ENCODE results near the gene DNM1L. TPM values are rescaled to one million over a fixed set of nuclear protein-coding genes. Genes with fewer than 3 reads are reported as not detected.
"Not testable (repeated sequence)": the region's sequence is repeated elsewhere in the genome, so short reads cannot be mapped to it uniquely, and the experiment has no call there.

Gene DNM1L
- total RNA-seq, 2 donors from 2014 or later: 69.5 to 82.8 TPM

- no peaks in the 10 kb centered on the region for H3K9me3 ChIP-seq (ENCODE audit: control insufficient read depth, low read length, poor library complexity, severe bottlenecking)
- H3K27ac Mint-ChIP-seq: peak overlapping the region; percentile 21
- H3K27me3 Mint-ChIP-seq: no peaks in the 10 kb centered on the region
- no peak for ATAC-seq
- peaks cover 2% of the 10 kb centered on the region for H3K4me1 Mint-ChIP-seq
- no peaks in the 10 kb centered on the region for H3K36me3 Mint-ChIP-seq (ENCODE audit: low read depth)
- no peak overlapping the region for H3K4me3 Mint-ChIP-seq
- no peak for DNase-seq
These were observed 23.8 kb downstream of the DNM1L start for GRCh38 chr12:32702946-32703345.

- Mint-ChIP-seq H3K4me1 (peaks cover 4% of the 10 kb centered on the region), H3K4me3 (no peak overlapping the region), H3K27ac (no peak overlapping the region), H3K36me3 (ENCODE audit: low read depth) (no peaks in the 10 kb centered on the region), H3K27me3 (no peaks in the 10 kb centered on the region)
- no peaks in the 10 kb centered on the region for H3K9me3 ChIP-seq (ENCODE audit: control insufficient read depth, low read length, poor library complexity, severe bottlenecking)
- DNase-seq (no peak), ATAC-seq (no peak)
These were observed 26.7 kb downstream of the DNM1L start for GRCh38 chr12:32705783-32706182.

GRCh38 chr12:32706335-32707024 lies 27.4 kb downstream of the DNM1L start:
- no peak for DNase-seq
- H3K27me3 Mint-ChIP-seq: no peaks in the 10 kb centered on the region
- peaks cover 4% of the 10 kb centered on the region for H3K36me3 Mint-ChIP-seq (ENCODE audit: low read depth)
- no peaks in the 10 kb centered on the region for H3K9me3 ChIP-seq (ENCODE audit: control insufficient read depth, low read length, poor library complexity, severe bottlenecking)
- no peak overlapping the region for H3K4me3 Mint-ChIP-seq
- no peak overlapping the region for H3K27ac Mint-ChIP-seq
- ATAC-seq: no peak
- peaks cover 4% of the 10 kb centered on the region for H3K4me1 Mint-ChIP-seq

GRCh38 chr12:32708926-32709325 lies 29.8 kb downstream of the DNM1L start:
- H3K27ac Mint-ChIP-seq: no peak overlapping the region
- H3K4me3 Mint-ChIP-seq: no peak overlapping the region
- peaks cover 7% of the 10 kb centered on the region for H3K36me3 Mint-ChIP-seq (ENCODE audit: low read depth)
- H3K9me3 ChIP-seq (ENCODE audit: control insufficient read depth, low read length, poor library complexity, severe bottlenecking): no peaks in the 10 kb centered on the region
- DNase-seq (no peak), ATAC-seq (no peak)
- H3K27me3 Mint-ChIP-seq: no peaks in the 10 kb centered on the region
- H3K4me1 Mint-ChIP-seq: peaks cover 4% of the 10 kb centered on the region

- Mint-ChIP-seq H3K27me3 (no peaks in the 10 kb centered on the region), H3K4me1 (peaks cover 2% of the 10 kb centered on the region), H3K36me3 (ENCODE audit: low read depth) (peaks cover 7% of the 10 kb centered on the region), H3K4me3 (no peak overlapping the region), H3K27ac (no peak overlapping the region)
- H3K9me3 ChIP-seq (ENCODE audit: control insufficient read depth, low read length, poor library complexity, severe bottlenecking): no peaks in the 10 kb centered on the region
- no peak for DNase-seq
- no peak for ATAC-seq
These were observed 35.7 kb downstream of the DNM1L start for GRCh38 chr12:32714772-32715171.

GRCh38 chr12:32718926-32719325 lies 39.8 kb downstream of the DNM1L start:
- H3K36me3 Mint-ChIP-seq (ENCODE audit: low read depth): no peaks in the 10 kb centered on the region
- DNase-seq (no peak), ATAC-seq (no peak)
- no peaks in the 10 kb centered on the region for H3K27me3 Mint-ChIP-seq
- H3K27ac Mint-ChIP-seq: no peak overlapping the region
- no peaks in the 10 kb centered on the region for H3K9me3 ChIP-seq (ENCODE audit: control insufficient read depth, low read length, poor library complexity, severe bottlenecking)
- no peaks in the 10 kb centered on the region for H3K4me1 Mint-ChIP-seq
- no peak overlapping the region for H3K4me3 Mint-ChIP-seq

- H3K36me3 Mint-ChIP-seq (ENCODE audit: low read depth); DNase-seq; H3K27ac Mint-ChIP-seq; H3K4me1 Mint-ChIP-seq; H3K4me3 Mint-ChIP-seq; H3K27me3 Mint-ChIP-seq; ATAC-seq; H3K9me3 ChIP-seq (ENCODE audit: control insufficient read depth, low read length, poor library complexity, severe bottlenecking): not testable (repeated sequence)
These were observed 46.2 kb downstream of the DNM1L start for GRCh38 chr12:32725308-32725707.

GRCh38 chr12:32726286-32726685 lies 47.2 kb downstream of the DNM1L start:
- no peaks in the 10 kb centered on the region for H3K27me3 Mint-ChIP-seq
- no peaks in the 10 kb centered on the region for H3K9me3 ChIP-seq (ENCODE audit: control insufficient read depth, low read length, poor library complexity, severe bottlenecking)
- ATAC-seq (no peak), DNase-seq (no peak)
- H3K36me3 Mint-ChIP-seq (ENCODE audit: low read depth): peaks cover 7% of the 10 kb centered on the region
- no peak overlapping the region for H3K4me3 Mint-ChIP-seq
- peaks cover 8% of the 10 kb centered on the region for H3K4me1 Mint-ChIP-seq
- H3K27ac Mint-ChIP-seq: peak overlapping the region; percentile 86

GRCh38 chr12:32727237-32727636 lies 48.1 kb downstream of the DNM1L start:
- Mint-ChIP-seq H3K27me3 (no peaks in the 10 kb centered on the region), H3K27ac (peak overlapping the region; percentile 86), H3K4me1 (peaks cover 8% of the 10 kb centered on the region), H3K36me3 (ENCODE audit: low read depth) (peaks cover 7% of the 10 kb centered on the region), H3K4me3 (no peak overlapping the region)
- no peaks in the 10 kb centered on the region for H3K9me3 ChIP-seq (ENCODE audit: control insufficient read depth, low read length, poor library complexity, severe bottlenecking)
- ATAC-seq: no peak
- DNase-seq: no peak

GRCh38 chr12:32734952-32735351 lies 55.9 kb downstream of the DNM1L start:
- H3K9me3 ChIP-seq (ENCODE audit: control insufficient read depth, low read length, poor library complexity, severe bottlenecking): no peaks in the 10 kb centered on the region
- Mint-ChIP-seq H3K27me3 (no peaks in the 10 kb centered on the region), H3K27ac (no peak overlapping the region), H3K4me1 (peaks cover 3% of the 10 kb centered on the region), H3K36me3 (ENCODE audit: low read depth) (no peaks in the 10 kb centered on the region), H3K4me3 (no peak overlapping the region)
- DNase-seq (no peak), ATAC-seq (no peak)

- Mint-ChIP-seq H3K36me3 (ENCODE audit: low read depth) (no peaks in the 10 kb centered on the region), H3K27me3 (no peaks in the 10 kb centered on the region), H3K4me1 (peaks cover 3% of the 10 kb centered on the region), H3K27ac (peak overlapping the region; percentile 27), H3K4me3 (no peak overlapping the region)
- no peaks in the 10 kb centered on the region for H3K9me3 ChIP-seq (ENCODE audit: control insufficient read depth, low read length, poor library complexity, severe bottlenecking)
- ATAC-seq: no peak
- DNase-seq: no peak
These were observed 57.3 kb downstream of the DNM1L start for GRCh38 chr12:32736445-32736844.

- H3K9me3 ChIP-seq (ENCODE audit: control insufficient read depth, low read length, poor library complexity, severe bottlenecking): no peaks in the 10 kb centered on the region
- ATAC-seq: no peak
- DNase-seq: no peak
- peaks cover 3% of the 10 kb centered on the region for H3K4me1 Mint-ChIP-seq
- no peak overlapping the region for H3K27ac Mint-ChIP-seq
- no peaks in the 10 kb centered on the region for H3K36me3 Mint-ChIP-seq (ENCODE audit: low read depth)
- no peak overlapping the region for H3K4me3 Mint-ChIP-seq
- no peaks in the 10 kb centered on the region for H3K27me3 Mint-ChIP-seq
These were observed 58.6 kb downstream of the DNM1L start for GRCh38 chr12:32737715-32738114.

GRCh38 chr12:32739279-32739678 lies 60.2 kb downstream of the DNM1L start:
- no peaks in the 10 kb centered on the region for H3K27me3 Mint-ChIP-seq
- peaks cover 7% of the 10 kb centered on the region for H3K4me1 Mint-ChIP-seq
- H3K4me3 Mint-ChIP-seq: no peak overlapping the region
- H3K36me3 Mint-ChIP-seq (ENCODE audit: low read depth): no peaks in the 10 kb centered on the region
- ATAC-seq: no peak
- peak overlapping the region; percentile 27 for H3K27ac Mint-ChIP-seq
- no peaks in the 10 kb centered on the region for H3K9me3 ChIP-seq (ENCODE audit: control insufficient read depth, low read length, poor library complexity, severe bottlenecking)
- no peak for DNase-seq

GRCh38 chr12:32742133-32742532 lies 63.0 kb downstream of the DNM1L start:
- H3K27me3 Mint-ChIP-seq: no peaks in the 10 kb centered on the region
- H3K27ac Mint-ChIP-seq: no peak overlapping the region
- peaks cover 7% of the 10 kb centered on the region for H3K4me1 Mint-ChIP-seq
- DNase-seq: no peak
- H3K4me3 Mint-ChIP-seq: no peak overlapping the region
- no peaks in the 10 kb centered on the region for H3K9me3 ChIP-seq (ENCODE audit: control insufficient read depth, low read length, poor library complexity, severe bottlenecking)
- no peak for ATAC-seq
- no peaks in the 10 kb centered on the region for H3K36me3 Mint-ChIP-seq (ENCODE audit: low read depth)

All from T-helper 17 cell (primary cell).